Central memory CD8-positive, alpha-beta T cell (primary cell): ENCODE data around the gene SEMA3G.

Source experiments
- ATAC-seq: fragments of 150-1000 bp; cut with Tn5 transposase; replicated peaks from 2 replicates; pipeline ENCODE4 v1.10.0; 2022; ENCODE audit warnings: mild to moderate bottlenecking, moderate FRiP score, moderate number of reproducible peaks; ENCODE audit not compliant: poor library complexity, severe bottlenecking; ENCODE audit errors: extremely low read depth
- DNase-seq, 2 donors: peaks; one replicate each; pipeline ENCODE4 v3.0.0; 2021; ENCODE audit warnings: low spot score in 2 of 2
- H3K27ac Mint-ChIP-seq: one replicate; pipeline ENCODE4 v1.8.0; 2022; ENCODE audit warnings: low read depth, mild to moderate bottlenecking, moderate library complexity, mixed read lengths
- H3K27me3 Mint-ChIP-seq: one replicate; pipeline ENCODE4 v1.8.0; 2022; ENCODE audit warnings: mixed read lengths
- H3K36me3 Mint-ChIP-seq: one replicate; pipeline ENCODE4 v1.8.0; 2022; ENCODE audit warnings: mild to moderate bottlenecking, moderate library complexity, mixed read lengths; ENCODE audit not compliant: insufficient read depth
- H3K4me1 Mint-ChIP-seq: one replicate; pipeline ENCODE4 v1.8.0; 2022; ENCODE audit warnings: mixed read lengths
- H3K4me3 Mint-ChIP-seq: one replicate; pipeline ENCODE4 v1.8.0; 2022; ENCODE audit warnings: mild to moderate bottlenecking, moderate library complexity, mixed read lengths
- H3K9me3 Mint-ChIP-seq: one replicate; pipeline ENCODE4 v1.8.0; 2022; ENCODE audit warnings: mixed read lengths

Gene SEMA3G

DNA sequence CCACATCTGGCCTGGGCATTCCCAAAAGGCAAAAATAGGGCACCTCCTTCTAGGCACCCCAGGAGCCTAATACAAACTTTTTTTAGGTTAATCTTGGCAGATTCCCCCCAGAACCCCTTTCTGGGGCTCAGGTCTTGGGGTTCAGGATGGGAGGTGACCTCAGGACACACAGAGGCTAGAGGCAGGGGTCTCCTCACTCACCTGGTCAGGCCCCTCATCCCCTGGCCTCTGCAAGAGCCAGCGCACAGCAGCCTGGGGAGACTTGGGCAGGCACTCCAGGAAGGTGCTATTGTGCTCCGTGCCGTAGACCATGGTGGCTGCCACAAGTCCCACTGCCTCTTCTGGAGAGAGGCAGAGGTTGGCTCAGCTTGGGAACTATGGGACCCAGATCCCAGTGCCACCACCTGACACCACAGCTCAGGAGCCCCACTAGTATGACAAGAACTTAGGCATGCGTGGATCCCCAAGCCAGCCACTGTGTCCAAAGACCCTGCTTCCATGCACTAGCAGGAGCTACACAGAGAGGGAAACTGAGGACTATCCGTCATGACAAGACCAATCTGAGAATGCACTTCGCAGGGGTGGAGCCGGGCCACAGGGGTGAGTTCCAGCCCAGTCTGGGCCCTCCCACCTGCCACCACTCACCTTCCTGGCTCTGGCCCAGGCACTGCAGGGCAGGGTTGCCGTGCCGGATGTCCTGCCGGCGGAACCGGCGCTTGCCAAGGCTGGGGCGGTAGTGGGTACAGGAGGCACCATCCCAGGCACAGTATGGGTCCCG lies 7.4 kb downstream of the SEMA3G start:
- Mint-ChIP-seq H3K27me3 (no peaks in the 10 kb centered on the region), H3K36me3 (no peaks in the 10 kb centered on the region), H3K4me1 (peaks cover 5% of the 10 kb centered on the region), H3K9me3 (no peaks in the 10 kb centered on the region), H3K4me3 (no peak overlapping the region), H3K27ac (no peak overlapping the region)
- ATAC-seq (no peak), DNase-seq (no peak)

DNA sequence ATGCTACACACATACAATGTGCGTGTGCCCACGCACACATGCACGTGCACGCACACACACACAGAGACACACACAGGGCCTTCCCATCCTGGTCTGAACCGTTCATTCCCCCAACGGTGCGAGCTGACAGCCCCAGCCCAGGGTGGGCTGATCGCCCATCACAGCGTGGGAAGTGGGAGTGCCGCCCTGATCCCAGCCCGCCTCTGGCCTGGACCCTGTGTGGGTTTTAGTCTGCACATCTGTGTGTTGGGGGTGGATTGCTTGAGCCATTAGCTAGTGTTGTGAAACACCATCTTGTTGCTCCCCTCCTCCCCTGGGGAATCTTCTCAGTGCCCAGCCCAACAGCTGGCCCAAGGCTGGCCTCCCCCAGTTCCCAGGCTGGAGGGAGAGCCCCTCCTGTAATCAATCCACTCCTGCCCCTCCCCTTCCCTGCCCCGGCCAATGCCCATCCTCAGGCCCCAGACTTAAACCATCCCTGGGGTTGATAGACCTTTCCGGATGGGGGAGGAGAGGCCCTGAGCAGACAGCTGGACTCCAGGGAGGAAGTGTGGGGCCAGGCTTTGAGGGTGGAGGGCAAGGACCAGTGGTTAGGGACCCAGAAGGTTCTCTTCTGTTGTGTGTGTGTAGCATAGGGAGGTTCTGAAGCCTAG lies 8.3 kb downstream of the SEMA3G start:
- no peaks in the 10 kb centered on the region for H3K36me3 Mint-ChIP-seq
- no peak for DNase-seq
- no peak overlapping the region for H3K27ac Mint-ChIP-seq
- H3K9me3 Mint-ChIP-seq = no peaks in the 10 kb centered on the region
- H3K4me3 Mint-ChIP-seq = no peak overlapping the region
- no peak for ATAC-seq
- peaks cover 11% of the 10 kb centered on the region for H3K4me1 Mint-ChIP-seq
- no peaks in the 10 kb centered on the region for H3K27me3 Mint-ChIP-seq

DNA sequence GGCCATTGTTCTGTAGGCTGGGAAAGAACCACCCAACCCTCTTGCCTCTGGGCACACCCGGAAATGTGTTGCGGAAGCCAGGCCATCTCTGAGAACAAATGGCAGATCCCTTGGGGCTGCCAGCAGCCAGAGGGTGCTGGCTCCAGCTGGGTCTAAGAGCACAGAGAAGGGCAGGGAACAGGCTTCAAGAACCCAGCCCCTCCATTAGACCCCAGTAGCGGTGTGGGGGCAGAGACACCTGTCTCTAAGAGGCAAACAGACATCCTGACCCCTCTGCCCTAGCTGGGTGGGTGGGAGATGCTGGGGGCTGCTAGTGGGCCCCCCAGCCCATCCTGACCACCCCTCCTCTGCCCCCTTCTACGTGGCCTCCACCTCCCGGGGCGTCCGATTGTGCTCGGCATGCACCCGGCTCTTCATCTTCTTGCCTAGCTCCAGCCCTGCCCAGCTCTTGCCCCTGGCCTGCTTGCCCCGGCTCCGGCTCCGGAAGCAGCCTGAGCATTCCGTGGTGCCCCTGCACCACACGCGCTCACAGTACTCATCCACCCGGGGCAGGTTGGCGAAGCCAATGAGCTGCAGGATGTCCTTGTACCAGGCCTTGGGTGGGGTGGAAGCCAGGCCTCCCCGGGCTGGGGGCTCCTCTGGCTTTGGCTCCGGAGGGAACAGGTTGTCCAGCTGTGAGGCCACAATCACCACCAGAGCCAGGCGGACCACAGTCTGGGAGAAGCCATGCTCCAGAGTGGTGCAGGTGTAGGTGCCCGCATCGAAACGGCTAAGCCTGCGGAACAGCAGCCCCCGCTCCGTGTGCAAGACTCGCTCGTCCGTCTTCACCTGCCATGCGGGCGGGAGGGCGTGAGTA lies 9.4 kb downstream of the SEMA3G start:
- no peaks in the 10 kb centered on the region for H3K27me3 Mint-ChIP-seq
- no peak for ATAC-seq
- H3K4me3 Mint-ChIP-seq = no peak overlapping the region
- peaks cover 11% of the 10 kb centered on the region for H3K4me1 Mint-ChIP-seq
- no peaks in the 10 kb centered on the region for H3K9me3 Mint-ChIP-seq
- no peak for DNase-seq
- H3K27ac Mint-ChIP-seq = no peak overlapping the region
- no peaks in the 10 kb centered on the region for H3K36me3 Mint-ChIP-seq

DNA sequence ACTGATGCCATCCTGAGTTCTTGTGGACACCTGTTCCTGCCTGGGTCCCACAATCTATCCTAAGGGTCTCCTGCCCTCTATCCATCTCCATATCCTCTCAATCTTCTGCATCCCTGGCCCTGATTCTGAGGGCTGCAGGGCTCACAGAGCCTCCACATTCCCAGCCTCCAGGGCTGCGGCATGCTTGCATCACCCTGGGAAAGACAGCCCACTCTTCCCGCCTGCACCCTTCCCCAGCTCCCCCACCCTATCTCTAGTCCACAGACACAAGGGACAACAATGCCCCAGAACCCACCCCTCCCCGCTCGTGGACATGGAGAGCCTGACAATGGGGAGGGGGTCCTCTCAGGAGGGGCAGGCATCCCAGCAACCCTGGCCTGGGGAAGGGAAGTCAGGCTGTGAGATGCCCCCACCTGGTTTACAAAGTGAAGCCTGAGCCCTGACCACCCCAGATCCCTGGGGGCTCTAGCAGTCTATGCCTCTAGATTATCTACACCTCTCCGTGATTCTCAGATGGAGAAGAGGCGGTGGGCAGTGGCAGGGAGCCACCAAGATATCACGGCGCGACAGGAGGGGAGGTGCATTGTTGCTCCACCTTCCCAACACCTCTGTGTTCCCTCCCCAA lies 10.3 kb downstream of the SEMA3G start:
- no peaks in the 10 kb centered on the region for H3K9me3 Mint-ChIP-seq
- no peak for ATAC-seq
- peaks cover 11% of the 10 kb centered on the region for H3K4me1 Mint-ChIP-seq
- no peaks in the 10 kb centered on the region for H3K36me3 Mint-ChIP-seq
- H3K27ac Mint-ChIP-seq = no peak overlapping the region
- no peaks in the 10 kb centered on the region for H3K27me3 Mint-ChIP-seq
- H3K4me3 Mint-ChIP-seq = no peak overlapping the region
- no peak for DNase-seq

DNA sequence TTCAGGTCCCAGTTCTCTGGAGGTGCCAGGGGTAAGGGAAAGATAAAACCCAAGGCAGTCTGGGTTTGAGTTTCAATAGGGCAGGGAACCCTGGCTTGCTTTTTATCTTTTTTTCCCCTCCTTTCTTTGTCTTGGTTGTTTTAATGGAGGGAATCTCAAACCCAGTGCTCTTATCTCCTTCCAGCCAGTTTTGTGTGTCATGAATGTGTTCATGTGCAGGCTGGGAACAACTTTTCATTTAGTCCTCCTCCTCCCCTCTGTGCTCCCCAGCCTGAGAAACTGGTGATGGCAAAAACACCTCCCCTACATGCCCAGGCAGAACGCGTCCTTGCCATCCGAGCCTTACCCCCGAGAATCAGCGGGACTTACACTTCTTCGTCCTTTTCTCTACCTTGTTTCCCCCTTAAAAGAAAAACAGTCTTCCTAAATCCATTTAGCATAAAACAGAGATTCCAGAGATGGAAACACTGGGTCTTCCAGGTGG lies 10.9 kb downstream of the SEMA3G start:
- no peak for DNase-seq
- no peaks in the 10 kb centered on the region for H3K9me3 Mint-ChIP-seq
- H3K4me3 Mint-ChIP-seq = no peak overlapping the region
- H3K27ac Mint-ChIP-seq = no peak overlapping the region
- H3K36me3 Mint-ChIP-seq = no peaks in the 10 kb centered on the region
- no peaks in the 10 kb centered on the region for H3K27me3 Mint-ChIP-seq
- H3K4me1 Mint-ChIP-seq = peaks cover 11% of the 10 kb centered on the region
- no peak for ATAC-seq

DNA sequence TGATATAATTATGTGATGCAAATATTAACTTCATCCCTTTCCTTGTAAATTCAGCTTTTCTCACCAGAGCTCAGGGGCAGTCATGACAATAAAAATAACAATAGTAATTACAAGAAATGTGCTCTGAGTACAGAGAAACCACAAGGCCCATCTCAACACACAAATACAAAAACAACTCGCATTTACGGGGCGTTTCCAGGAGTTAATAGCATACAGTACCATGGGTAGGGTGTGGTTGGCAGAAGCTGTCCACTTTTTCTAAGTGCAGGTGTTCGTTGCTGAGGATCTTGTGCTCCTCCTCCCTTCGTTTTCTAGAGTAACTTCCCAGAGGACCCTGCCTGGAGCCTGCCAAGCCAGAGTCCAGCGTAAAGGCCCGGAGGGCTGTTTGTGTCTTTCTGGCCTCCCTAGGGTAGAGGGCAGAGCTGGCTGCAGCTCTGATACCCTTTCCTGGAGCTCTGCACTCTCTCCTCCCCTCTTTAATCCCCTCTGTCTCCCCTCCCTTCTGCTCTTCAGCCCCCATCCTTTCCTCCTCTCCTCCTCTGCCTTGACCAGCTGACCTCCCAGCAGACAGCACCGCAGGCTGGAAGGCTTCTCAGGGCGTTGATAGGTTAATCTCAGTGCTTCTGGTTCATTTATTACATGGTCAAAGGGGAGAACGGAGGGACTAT lies 11.4 kb downstream of the SEMA3G start:
- ATAC-seq (no peak), DNase-seq (no peak)
- Mint-ChIP-seq H3K4me3 (no peak overlapping the region), H3K36me3 (no peaks in the 10 kb centered on the region), H3K27me3 (no peaks in the 10 kb centered on the region), H3K4me1 (peaks cover 11% of the 10 kb centered on the region), H3K9me3 (no peaks in the 10 kb centered on the region), H3K27ac (no peak overlapping the region)

DNA sequence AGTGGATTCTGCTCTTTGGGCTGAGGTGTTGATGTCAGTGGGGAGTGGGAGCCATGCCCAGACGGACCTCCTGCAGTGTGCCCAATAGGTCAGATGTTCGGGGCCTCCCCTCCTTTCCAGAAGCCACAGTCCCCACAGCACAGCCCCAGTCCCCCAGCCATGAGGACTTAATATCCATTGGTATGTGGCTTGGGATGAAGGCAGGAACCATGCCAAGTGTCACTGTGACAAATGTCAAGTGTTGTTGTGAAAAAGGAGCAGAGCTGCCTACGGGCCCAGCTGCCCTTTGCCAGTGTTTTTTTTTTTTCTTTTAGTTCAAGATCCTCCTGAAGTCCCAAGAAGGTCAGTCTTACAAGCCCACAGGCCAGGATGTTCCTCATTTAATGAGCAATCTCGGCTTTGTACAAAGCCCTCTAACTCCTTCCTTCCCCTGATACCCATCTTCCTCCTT lies 12.2 kb downstream of the SEMA3G start:
- Mint-ChIP-seq H3K4me3 (no peak overlapping the region), H3K9me3 (no peaks in the 10 kb centered on the region), H3K4me1 (peaks cover 11% of the 10 kb centered on the region), H3K27me3 (no peaks in the 10 kb centered on the region), H3K36me3 (no peaks in the 10 kb centered on the region), H3K27ac (no peak overlapping the region)
- no peak for ATAC-seq
- no peak for DNase-seq

DNA sequence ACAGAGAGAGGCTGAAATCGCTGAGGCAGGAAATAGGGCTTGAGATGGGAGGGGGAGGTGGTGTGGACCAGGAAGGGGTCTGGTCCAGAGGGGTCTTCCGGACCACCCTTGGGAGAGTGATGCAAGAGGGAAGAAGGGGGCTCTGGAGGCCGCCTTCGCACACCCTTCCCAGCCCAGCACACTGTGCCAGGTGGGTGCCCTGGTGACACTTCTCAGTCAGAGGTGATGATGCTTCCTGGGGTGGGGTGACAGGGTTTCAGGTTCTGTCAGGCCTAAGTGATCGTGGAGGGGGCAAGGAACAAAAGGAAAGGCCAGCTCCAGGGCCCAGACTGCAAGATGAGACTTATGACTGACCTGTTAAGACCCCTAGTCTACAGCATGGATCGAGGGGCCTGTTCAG lies 12.7 kb downstream of the SEMA3G start:
- Mint-ChIP-seq H3K9me3 (no peaks in the 10 kb centered on the region), H3K27ac (no peak overlapping the region), H3K4me3 (no peak overlapping the region), H3K27me3 (no peaks in the 10 kb centered on the region), H3K36me3 (no peaks in the 10 kb centered on the region), H3K4me1 (peaks cover 11% of the 10 kb centered on the region)
- DNase-seq (no peak), ATAC-seq (no peak)

DNA sequence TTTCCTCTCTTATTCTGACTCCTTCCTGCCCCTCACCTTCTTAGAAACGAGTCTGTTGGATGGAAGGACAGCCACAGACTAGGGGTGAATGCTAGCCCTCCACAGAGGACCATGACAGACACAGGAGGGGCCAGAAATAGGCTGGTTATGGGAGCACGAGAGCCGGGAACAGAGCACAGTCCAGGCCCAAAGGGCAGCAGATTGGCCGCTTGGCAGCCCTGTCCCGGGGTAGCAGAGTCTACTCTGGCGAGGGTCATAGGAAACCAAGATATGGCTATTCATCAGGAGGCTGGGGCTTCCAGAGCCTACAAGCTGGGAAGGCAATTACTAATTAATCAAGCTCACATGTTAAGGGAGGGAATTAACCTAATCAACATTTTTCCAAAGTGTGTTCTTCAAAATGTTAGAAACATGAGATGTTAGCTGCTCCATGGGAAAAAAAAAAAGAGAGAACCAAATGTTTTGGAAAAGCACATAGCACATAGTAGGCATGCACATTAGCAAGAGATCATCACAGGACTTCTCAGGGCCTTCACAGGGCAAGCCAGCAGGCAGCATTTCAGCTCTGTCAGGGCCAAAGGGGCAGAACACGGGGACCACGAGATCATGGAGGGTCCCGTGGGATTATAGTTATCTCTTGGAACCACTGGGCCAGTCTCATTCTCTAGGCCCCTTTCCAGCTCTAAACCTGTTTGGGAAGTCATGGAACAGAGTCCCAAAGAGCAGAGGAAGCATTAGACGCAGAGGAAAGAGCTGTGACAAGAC lies 13.3 kb downstream of the SEMA3G start:
- peaks cover 11% of the 10 kb centered on the region for H3K4me1 Mint-ChIP-seq
- H3K9me3 Mint-ChIP-seq = no peaks in the 10 kb centered on the region
- no peaks in the 10 kb centered on the region for H3K36me3 Mint-ChIP-seq
- H3K4me3 Mint-ChIP-seq = no peak overlapping the region
- ATAC-seq = no peak
- no peak for DNase-seq
- H3K27me3 Mint-ChIP-seq = no peaks in the 10 kb centered on the region
- no peak overlapping the region for H3K27ac Mint-ChIP-seq

DNA sequence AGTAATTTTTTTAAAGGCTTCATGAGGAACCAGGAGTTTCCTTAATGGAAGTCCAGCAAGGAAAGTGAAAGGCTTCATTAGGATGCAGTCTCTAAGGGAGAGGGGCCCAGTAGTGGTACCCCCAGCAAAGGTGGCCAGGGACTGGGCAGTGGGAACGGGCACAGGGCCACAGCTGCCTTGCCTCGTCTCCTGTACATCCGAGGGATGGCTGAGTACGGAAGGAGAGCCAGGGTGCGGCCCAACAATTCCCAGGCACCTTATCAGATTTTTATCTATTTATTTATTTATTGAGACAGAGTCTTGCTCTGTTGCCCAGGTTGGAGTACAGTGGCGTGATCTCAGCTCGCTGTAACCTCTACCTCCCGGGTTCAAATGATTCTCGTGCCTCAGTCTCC lies 14.5 kb downstream of the SEMA3G start:
- Mint-ChIP-seq H3K4me3 (no peak overlapping the region), H3K9me3 (no peaks in the 10 kb centered on the region), H3K27ac (no peak overlapping the region), H3K36me3 (no peaks in the 10 kb centered on the region), H3K4me1 (peaks cover 11% of the 10 kb centered on the region), H3K27me3 (no peaks in the 10 kb centered on the region)
- no peak for ATAC-seq
- DNase-seq = no peak

DNA sequence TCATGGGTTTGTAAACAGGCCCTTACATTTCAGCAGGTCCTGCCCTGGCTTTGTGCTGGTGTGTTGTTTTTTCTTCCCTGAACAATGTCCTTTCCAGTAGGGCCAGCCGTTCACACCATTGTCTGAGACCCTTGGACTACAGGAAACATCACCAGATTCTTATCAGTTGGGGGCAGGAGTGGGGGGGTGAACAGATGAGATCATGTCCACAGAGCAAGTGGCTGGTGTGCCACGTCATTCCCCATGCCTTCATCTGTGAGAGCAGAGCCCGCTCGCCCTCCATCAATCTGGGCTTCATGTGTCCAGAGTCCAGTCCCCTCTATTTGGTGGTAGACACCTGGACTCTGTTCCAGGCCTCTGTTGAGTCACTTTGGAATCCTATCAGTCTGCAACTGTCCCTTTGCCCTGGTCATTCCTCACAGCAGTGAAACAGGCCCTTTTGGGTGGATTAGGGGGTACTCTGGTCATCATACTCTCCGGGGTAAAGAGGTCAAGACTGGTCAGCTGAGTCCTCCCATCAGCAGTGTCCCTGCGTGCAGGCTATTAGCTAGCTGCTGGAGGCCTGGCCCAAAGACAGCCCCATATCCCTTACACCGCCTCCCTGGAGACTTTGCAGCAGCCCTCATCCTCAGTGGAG lies 15.0 kb downstream of the SEMA3G start:
- Mint-ChIP-seq H3K27ac (no peak overlapping the region), H3K4me1 (peaks cover 11% of the 10 kb centered on the region), H3K27me3 (no peaks in the 10 kb centered on the region), H3K4me3 (no peak overlapping the region), H3K36me3 (no peaks in the 10 kb centered on the region), H3K9me3 (no peaks in the 10 kb centered on the region)
- ATAC-seq = no peak
- no peak for DNase-seq
